Mucosa of descending colon (tissue), 3 donors: ENCODE data around the gene MECR. TPM values are rescaled to one million over a fixed set of nuclear protein-coding genes. Genes with fewer than 3 reads are reported as not detected.

Experiments
- ATAC-seq: fragments of 200-7000 bp; cut with Tn5 transposase; one replicate; pipeline ENCODE4 v1.9.1; 2020; ENCODE audit warnings: mild to moderate bottlenecking, moderate library complexity
- DNase-seq, 3 donors: peaks; one replicate each; pipeline ENCODE4 v3.0.0-alpha.2; 2020
- H3K36me3 ChIP-seq: fragments of 200-600 bp; one replicate; pipeline ENCODE4 v1.8.0; 2021; ENCODE audit warnings: low read depth, mild to moderate bottlenecking
- H3K4me1 ChIP-seq: fragments of 200-600 bp; one replicate; pipeline ENCODE4 v1.8.0; 2021; ENCODE audit warnings: low read depth, mild to moderate bottlenecking
- H3K4me3 ChIP-seq: fragments of 200-600 bp; one replicate; pipeline ENCODE4 v1.8.0; 2021; ENCODE audit warnings: mild to moderate bottlenecking
- H3K9me3 ChIP-seq: fragments of 200-600 bp; one replicate; pipeline ENCODE4 v1.8.0; 2021; ENCODE audit warnings: mild to moderate bottlenecking
- intact Hi-C, 2 donors: fragments of 100-400 bp; cut with DNase I in 1 of 2; cut with micrococcal nuclease in 1 of 2; formaldehyde crosslinking; loops; one replicate each; pipeline versions ENCODE4 v1.11.0 to v1.11.1; 2022; cut with DNase I, micrococcal nuclease
- total RNA-seq, 3 donors: library from RNA; stranded (reverse); fragmentation: NEBNext Ultra II Directional in 2 of 3; extraction: Animal tissue kit (Norgen Biotek cat#: 25700) in 2 of 3; gene quantifications; one replicate each; pipeline versions ENCODE4 v1.2.1 to v1.2.4, GENCODE V29; 2021 to 2023
- TF ChIP-seq, protein P1 (sequence below): fragments of 200-600 bp; IDR thresholded peaks from one replicate; pipeline ENCODE4 v1.8.0; 2022; ENCODE audit warnings: antibody characterized with exemption, mild to moderate bottlenecking
- donor health status: DM: no; HTN: no; CAD: no; lungs with moderate emphysema.
- donor health status: DM: no; HTN: no; CAD: no.
- donor health status: DM: no; HTN: yes; CAD: no.

MECR gene
- total RNA-seq, 3 donors from 2014 or later = 18.3 to 20.8 (median 19.5) TPM

DNA sequence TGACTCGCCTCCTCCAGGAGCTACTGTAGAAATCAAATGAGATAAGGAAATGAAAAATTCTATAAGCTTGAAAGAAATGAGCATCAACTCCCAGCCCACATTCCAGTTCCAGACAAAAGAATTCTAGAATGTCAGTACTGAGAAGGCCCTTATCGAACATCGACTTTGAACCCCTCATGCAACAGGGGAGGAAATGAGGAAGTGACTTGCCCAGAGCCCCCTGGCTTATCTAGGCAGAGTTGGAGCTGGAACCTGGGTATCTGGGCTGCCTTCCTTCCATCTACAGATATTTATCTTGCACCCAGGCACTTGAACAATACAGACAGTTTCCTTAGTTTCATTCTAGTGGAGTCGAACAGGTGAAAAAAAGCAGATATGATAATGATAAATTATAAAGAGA, 22.3 kb downstream of the MECR start:
- TF ChIP-seq, protein P1, sequence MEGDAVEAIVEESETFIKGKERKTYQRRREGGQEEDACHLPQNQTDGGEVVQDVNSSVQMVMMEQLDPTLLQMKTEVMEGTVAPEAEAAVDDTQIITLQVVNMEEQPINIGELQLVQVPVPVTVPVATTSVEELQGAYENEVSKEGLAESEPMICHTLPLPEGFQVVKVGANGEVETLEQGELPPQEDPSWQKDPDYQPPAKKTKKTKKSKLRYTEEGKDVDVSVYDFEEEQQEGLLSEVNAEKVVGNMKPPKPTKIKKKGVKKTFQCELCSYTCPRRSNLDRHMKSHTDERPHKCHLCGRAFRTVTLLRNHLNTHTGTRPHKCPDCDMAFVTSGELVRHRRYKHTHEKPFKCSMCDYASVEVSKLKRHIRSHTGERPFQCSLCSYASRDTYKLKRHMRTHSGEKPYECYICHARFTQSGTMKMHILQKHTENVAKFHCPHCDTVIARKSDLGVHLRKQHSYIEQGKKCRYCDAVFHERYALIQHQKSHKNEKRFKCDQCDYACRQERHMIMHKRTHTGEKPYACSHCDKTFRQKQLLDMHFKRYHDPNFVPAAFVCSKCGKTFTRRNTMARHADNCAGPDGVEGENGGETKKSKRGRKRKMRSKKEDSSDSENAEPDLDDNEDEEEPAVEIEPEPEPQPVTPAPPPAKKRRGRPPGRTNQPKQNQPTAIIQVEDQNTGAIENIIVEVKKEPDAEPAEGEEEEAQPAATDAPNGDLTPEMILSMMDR = no peak
- H3K4me3 ChIP-seq = no peak overlapping the region
- intact Hi-C loops = no loop called here
- no peaks in the 10 kb centered on the region for H3K9me3 ChIP-seq
- DNase-seq = no peak
- no peaks in the 10 kb centered on the region for H3K36me3 ChIP-seq
- ATAC-seq = no peak
- no peaks in the 10 kb centered on the region for H3K4me1 ChIP-seq

DNA sequence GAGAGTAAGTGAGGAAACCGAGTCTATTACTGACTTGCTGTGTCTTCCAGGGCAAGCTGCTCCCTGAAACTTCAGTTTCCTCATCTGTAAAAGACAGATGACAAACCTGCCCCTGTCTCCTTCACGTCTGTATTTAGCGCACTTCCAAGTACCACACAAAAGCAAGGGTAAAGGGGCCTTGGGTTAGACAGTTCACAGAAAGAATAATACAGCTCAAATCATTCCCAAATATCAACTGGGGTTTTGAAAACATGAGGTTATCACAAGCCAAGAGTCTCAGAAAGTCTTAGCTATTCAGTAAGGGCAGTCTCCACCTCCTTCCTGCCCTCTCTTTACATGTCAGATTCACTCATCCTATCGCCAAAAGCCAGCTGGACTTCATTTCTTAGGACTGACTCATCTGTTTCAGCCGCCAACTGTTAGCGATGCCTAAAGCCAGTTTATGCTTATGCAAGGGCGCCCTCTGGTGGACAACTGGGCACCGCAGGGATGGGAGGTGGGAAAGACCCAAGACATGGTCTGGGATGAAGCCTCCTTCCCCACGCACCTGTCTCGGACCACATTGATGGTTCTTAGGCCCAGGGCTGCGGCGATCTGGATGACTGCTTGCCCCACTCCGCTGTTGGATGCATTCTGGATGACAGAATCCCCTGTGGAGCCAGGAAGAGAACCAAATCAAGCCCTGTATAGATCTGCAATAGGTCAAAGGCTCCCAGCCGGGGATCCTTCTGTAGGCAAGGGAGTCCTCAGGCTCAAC, 28.0 kb downstream of the MECR start:
- Histone ChIP-seq H3K4me3 (no peak overlapping the region), H3K36me3 (no peaks in the 10 kb centered on the region), H3K4me1 (peaks cover 10% of the 10 kb centered on the region), H3K9me3 (no peaks in the 10 kb centered on the region)
- ATAC-seq (peak; percentile 99), DNase-seq (peak; percentile 90 to 99 (median 94))
- TF ChIP-seq, protein P1 = peak; percentile 91
- intact Hi-C loops = loop anchor here (5.0 kb wide), 2 partner anchors 315 to 320 kb away; no protein-coding TSS in a partner anchor

DNA sequence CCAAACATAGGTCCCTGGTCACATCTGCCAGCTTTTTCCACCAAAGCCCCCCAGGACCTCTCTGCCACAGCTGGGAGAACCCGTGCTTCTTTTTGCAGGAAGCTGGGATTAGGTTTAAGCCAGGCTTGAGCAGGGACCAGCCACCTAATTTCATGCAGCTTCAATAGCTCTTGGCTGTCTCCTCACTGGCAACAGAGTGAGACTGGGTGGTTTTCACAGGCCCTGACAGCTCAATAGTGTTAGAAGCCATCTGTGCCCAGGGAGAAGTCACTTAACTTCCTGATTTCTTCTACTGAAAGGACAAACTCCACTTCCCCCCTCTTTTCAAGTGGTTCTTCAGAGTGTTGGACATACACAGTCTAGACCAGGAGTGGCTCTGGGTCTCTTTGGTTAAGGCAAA, 28.7 kb downstream of the MECR start:
- Histone ChIP-seq H3K9me3 (no peaks in the 10 kb centered on the region), H3K4me3 (no peak overlapping the region), H3K4me1 (peaks cover 10% of the 10 kb centered on the region), H3K36me3 (no peaks in the 10 kb centered on the region)
- intact Hi-C loops = loop anchor here (5.0 kb wide), 2 partner anchors 315 to 320 kb away; no protein-coding TSS in a partner anchor
- ATAC-seq = no peak
- TF ChIP-seq, protein P1 = no peak
- no peak for DNase-seq

DNA sequence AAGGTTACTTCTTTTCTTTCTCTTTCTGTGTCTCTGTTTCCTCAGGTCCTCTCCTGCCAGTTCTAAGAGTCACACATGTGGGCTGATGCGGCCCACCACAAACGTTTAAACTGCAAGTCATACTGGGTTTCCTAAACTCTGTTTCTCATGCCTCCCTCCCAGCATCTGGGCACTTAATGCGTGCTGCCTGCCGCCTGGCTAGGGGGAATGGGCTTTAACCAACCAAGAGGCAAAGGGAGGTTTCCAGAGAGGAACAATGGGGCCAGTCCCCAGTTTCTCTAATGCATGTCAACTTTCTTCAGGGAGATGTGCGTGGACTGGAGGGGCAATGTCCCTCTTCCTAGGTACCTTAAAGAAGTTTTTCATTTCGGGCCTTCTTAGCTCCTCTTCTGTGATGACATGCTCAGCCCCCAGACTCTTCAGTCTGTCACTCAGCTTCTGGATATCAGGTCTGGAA, 29.1 kb downstream of the MECR start:
- no peak overlapping the region for H3K4me3 ChIP-seq
- no peaks in the 10 kb centered on the region for H3K36me3 ChIP-seq
- TF ChIP-seq, protein P1 = no peak
- ATAC-seq (no peak), DNase-seq (no peak)
- H3K4me1 ChIP-seq = peaks cover 10% of the 10 kb centered on the region
- intact Hi-C loops = loop anchor here (5.0 kb wide), 2 partner anchors 314 to 319 kb away; no protein-coding TSS in a partner anchor
- H3K9me3 ChIP-seq = no peaks in the 10 kb centered on the region

DNA sequence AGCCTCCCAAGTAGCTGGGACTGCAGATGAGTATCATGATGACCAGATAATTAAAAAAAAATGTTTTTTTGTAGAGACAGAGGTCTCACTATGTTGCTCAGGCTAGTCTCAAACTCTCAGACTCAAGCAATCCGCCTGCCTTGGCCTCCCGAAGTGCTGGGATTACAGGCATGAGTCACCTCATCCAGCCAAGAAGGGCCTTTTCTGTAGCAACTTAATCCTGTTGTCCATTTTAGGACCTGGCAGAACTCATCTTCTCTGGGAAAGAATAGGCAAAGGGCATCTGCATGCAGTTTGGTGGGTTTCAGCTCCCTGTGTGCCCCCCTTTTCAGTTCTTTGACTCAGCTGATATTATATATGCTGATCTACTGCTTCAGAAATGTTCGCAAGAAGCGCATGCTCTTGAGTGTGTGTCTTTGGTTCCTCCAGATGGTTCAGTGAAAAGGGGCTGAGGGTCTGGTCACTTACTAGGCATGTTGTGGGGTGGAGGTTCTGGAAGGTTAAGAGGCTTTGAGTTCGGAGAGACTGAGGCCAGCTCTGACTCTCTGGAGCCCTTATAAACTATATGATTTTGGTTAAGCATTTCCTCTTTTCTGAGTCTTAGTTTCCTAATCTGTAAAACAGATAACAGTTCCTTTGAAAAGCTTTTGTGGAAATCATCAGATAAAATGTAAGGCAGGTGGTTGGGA, 29.7 kb downstream of the MECR start:
- intact Hi-C loops = loop anchor here (5.0 kb wide), 2 partner anchors 314 to 319 kb away; no protein-coding TSS in a partner anchor

More for the DNA sequence above, 29.7 kb downstream of the MECR start:
- DNase-seq = no peak
- TF ChIP-seq, protein P1 = no peak
- no peaks in the 10 kb centered on the region for H3K36me3 ChIP-seq
- no peak for ATAC-seq
- no peaks in the 10 kb centered on the region for H3K9me3 ChIP-seq
- H3K4me3 ChIP-seq = no peak overlapping the region
- H3K4me1 ChIP-seq = peaks cover 10% of the 10 kb centered on the region
